Panc1 (cell line): ENCODE results near the gene ENAH. TPM values are rescaled to one million over a fixed set of nuclear protein-coding genes. Genes with fewer than 3 reads are reported as not detected.

ENCODE experiments used
- ATAC-seq: fragments of 200-7000 bp; cut with Tn5 transposase; 2 replicates; pipeline ENCODE4 v1.9.1; 2020; ENCODE audit warnings: mild to moderate bottlenecking, moderate library complexity
- BruUV-seq: library from RNA; stranded (reverse); fragments of 400-500 nt; replicated peaks from 2 replicates; lab custom pipeline; 2021; lab: Mats Ljungman, UMichigan
- CTCF ChIA-PET: fragments of 300-600 bp; sonication (Branson Sonifier 250); formaldehyde crosslinking; loops from one replicate; lab custom pipeline; 2022; ENCODE audit warnings: antibody characterized with exemption; lab: Charles Lee
- POLR2A ChIA-PET: fragments of 300-600 bp; sonication (Branson Sonifier 250); formaldehyde crosslinking; loops from one replicate; lab custom pipeline; 2022; ENCODE audit warnings: antibody characterized with exemption; lab: Charles Lee
- DNase-seq: peaks from one replicate; pipeline ENCODE4 v3.0.0-alpha.2; 2010; ENCODE audit warnings: low read depth, low spot score
- H3K27ac ChIP-seq: 2 replicates; pipeline ENCODE4 v1.5.1; 2011; ENCODE audit warnings: mild to moderate bottlenecking, low read length, inconsistent platforms
- H3K27me3 ChIP-seq: fragments of 200-500 bp; sonication (Bioruptor generic); 2 replicates; pipeline ENCODE4 v1.6.0; 2014; ENCODE audit warnings: low read length, inconsistent platforms; ENCODE audit not compliant: control insufficient read depth, insufficient read depth
- H3K36me3 ChIP-seq: fragments of 200-500 bp; sonication (Bioruptor generic); 2 replicates; pipeline ENCODE4 v1.5.1; 2014; ENCODE audit warnings: inconsistent platforms, mild to moderate bottlenecking, low read length, moderate library complexity; ENCODE audit not compliant: control insufficient read depth, insufficient read depth
- H3K4me1 ChIP-seq: 2 replicates; pipeline ENCODE4 v1.5.1; 2011; ENCODE audit warnings: inconsistent platforms, mild to moderate bottlenecking, low read length, moderate library complexity; ENCODE audit not compliant: control insufficient read depth, insufficient read depth
- H3K4me3 ChIP-seq, 2 experiments: 2 replicates each; pipeline ENCODE4 v1.5.1; 2011 to 2012; ENCODE audit warnings: low read depth in 2 of 2, low read length in 2 of 2, mild to moderate bottlenecking in 2 of 2, inconsistent platforms in 1 of 2, moderate library complexity in 1 of 2
- H3K9me3 ChIP-seq: fragments of 200-500 bp; sonication (Bioruptor generic); 2 replicates; pipeline ENCODE4 v1.5.1; 2014; ENCODE audit warnings: low read depth, mild to moderate bottlenecking, inconsistent platforms, low read length, moderate library complexity; ENCODE audit not compliant: control insufficient read depth, insufficient read depth
- CTCF ChIP-seq: fragments of 450-650 bp; IDR thresholded peaks from 2 replicates; pipeline ENCODE4 v1.5.1; 2017; ENCODE audit warnings: mild to moderate bottlenecking
- POLR2AphosphoS5 ChIP-seq: IDR thresholded peaks from 2 replicates; pipeline ENCODE4 v1.6.1; 2012; ENCODE audit warnings: mild to moderate bottlenecking, low read depth, low read length, moderate library complexity
- REST ChIP-seq, 2 experiments: IDR thresholded peaks; 2 replicates each; pipeline ENCODE4 v1.6.1; 2011 to 2012; ENCODE audit warnings: low read depth in 2 of 2, control low read depth in 1 of 2, low read length in 1 of 2, mild to moderate bottlenecking in 1 of 2, moderate library complexity in 1 of 2; ENCODE audit not compliant: insufficient read depth in 1 of 2
- SIN3A ChIP-seq: IDR thresholded peaks from 2 replicates; pipeline ENCODE4 v1.6.1; 2012; ENCODE audit warnings: low read depth, mild to moderate bottlenecking, low read length, moderate library complexity, borderline replicate concordance; ENCODE audit not compliant: insufficient read depth
- TCF7L2 ChIP-seq: IDR thresholded peaks from 2 replicates; pipeline ENCODE4 v1.6.1; 2011; ENCODE audit warnings: mild to moderate bottlenecking, low read depth, low read length, inconsistent platforms
- in situ Hi-C: cut with HindIII; loops from 2 replicates; pipeline ENCODE4 v1.10.0; 2016; ENCODE audit warnings: low sequenced_read_pairs, low pct_unique_long_range_greater_than_20kb
- intact Hi-C: fragments of 100-400 bp; cut with micrococcal nuclease; formaldehyde crosslinking; loops from one replicate; pipeline ENCODE4 v1.10.0; 2022; ENCODE audit not compliant: unreplicated experiment
- total RNA-seq: library from RNA; stranded (reverse); gene quantifications from one replicate; pipeline ENCODE4 v1.2.1, GENCODE V29; 2021; ENCODE audit not compliant: unreplicated experiment

The ENAH gene
- total RNA-seq, 1 experiment from 2014 or later: 133 TPM

- no peak for ATAC-seq
- Histone ChIP-seq H3K4me3 (no peak overlapping the region), H3K27ac (no peak overlapping the region), H3K9me3 (peaks cover 3% of the 10 kb centered on the region; the same call in 1 of the 2 replicates), H3K4me1 (no peaks in the 10 kb centered on the region), H3K27me3 (no peaks in the 10 kb centered on the region), H3K36me3 (peaks cover 8% of the 10 kb centered on the region; the same call in 1 of the 2 replicates)
- in situ Hi-C loops: loop anchor here (10.0 kb wide), 1 partner anchor 215 kb away; the partner anchor contains the start of gene SRP9
- CTCF ChIA-PET: no interaction called here
- no peak for DNase-seq
- POLR2A ChIA-PET: no interaction called here
- no peak for TF ChIP-seq TCF7L2
- no peak for TF ChIP-seq REST (IDR thresholded peaks at IDR 0.05; ENCODE audit: insufficient read depth in 1 of 2, low read depth in 2 of 2, low read length in 1 of 2)
- no peak for TF ChIP-seq CTCF
- no peak for TF ChIP-seq POLR2AphosphoS5
- TF ChIP-seq SIN3A: no peak
- intact Hi-C loops: loop anchor here (10.0 kb wide), 1 partner anchor 95 kb away; the partner anchor contains the start of gene ENAH
- BruUV-seq: no TSS peak
Observed at GRCh38 chr1:225559326-225559725, 93.6 kb downstream of the ENAH start.

DNA sequence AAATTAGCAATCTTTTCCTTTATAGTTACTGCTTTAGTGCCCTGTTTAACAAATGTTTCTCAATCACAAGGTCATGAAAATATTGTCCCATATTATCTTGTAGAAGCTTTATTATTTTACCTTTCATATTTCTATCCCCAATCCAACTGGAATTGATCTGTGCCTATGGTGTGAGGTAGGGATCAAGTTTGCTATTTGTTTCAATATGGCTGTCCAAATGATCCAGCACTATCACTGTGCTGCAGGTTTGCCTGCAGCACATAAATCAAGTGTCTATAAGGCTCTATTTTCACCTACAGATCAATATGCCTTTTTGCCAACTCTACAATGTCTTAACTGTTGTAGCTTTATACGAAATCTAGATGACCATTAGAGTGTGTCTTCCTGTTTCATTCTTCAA, 96.2 kb downstream of the ENAH start:
- no TSS peak for BruUV-seq
- TF ChIP-seq SIN3A (no peak), TCF7L2 (no peak), REST (IDR thresholded peaks at IDR 0.05; ENCODE audit: insufficient read depth in 1 of 2, low read depth in 2 of 2, low read length in 1 of 2) (no peak), POLR2AphosphoS5 (no peak), CTCF (no peak)
- ChIA-PET POLR2A (no interaction called here), CTCF (no interaction called here)
- no peaks in the 10 kb centered on the region for H3K27me3 ChIP-seq
- in situ Hi-C loops (loop anchor here (10.0 kb wide), 1 partner anchor 218 kb away; the partner anchor contains the start of gene SRP9), intact Hi-C loops (loop anchor here (10.0 kb wide), 1 partner anchor 98 kb away; the partner anchor contains the start of gene ENAH)
- no peak overlapping the region for H3K27ac ChIP-seq
- DNase-seq (no peak), ATAC-seq (no peak)
- no peaks in the 10 kb centered on the region for H3K4me1 ChIP-seq
- peaks cover 3% of the 10 kb centered on the region; the same call in 1 of the 2 replicates for H3K9me3 ChIP-seq
- no peak overlapping the region for H3K4me3 ChIP-seq
- peaks cover 10% of the 10 kb centered on the region; the same call in 1 of the 2 replicates for H3K36me3 ChIP-seq
